HL-60 (cell line): ENCODE measurements around the gene MFAP3L.
A peak's percentile ranks its signal among the peaks of the same experiment; 100 is the strongest.

Experiments
- DNase-seq, 2 experiments: peaks; one replicate each; pipeline ENCODE4 v3.0.0-alpha.2; 2010 to 2020; ENCODE audit warnings: low read depth in 1 of 2, low spot score in 1 of 2
- H3K27ac ChIP-seq: fragments of 250-450 bp; sonication (Bioruptor Pico); replicated peaks from 2 replicates; pipeline ENCODE4 v1.5.1; 2020; ENCODE audit warnings: mild to moderate bottlenecking, moderate library complexity
- H3K27me3 ChIP-seq: fragments of 250-450 bp; sonication (Bioruptor Pico); 2 replicates; pipeline ENCODE4 v1.5.1; 2021; ENCODE audit warnings: mild to moderate bottlenecking, moderate library complexity; ENCODE audit not compliant: insufficient read depth, poor library complexity, severe bottlenecking
- H3K4me3 ChIP-seq: replicated peaks from 2 replicates; pipeline ENCODE4 v1.5.1; 2011; ENCODE audit warnings: mild to moderate bottlenecking, control low read depth, low read length; ENCODE audit not compliant: insufficient read depth
- CTCF ChIP-seq: IDR thresholded peaks from one replicate; pipeline ENCODE4 v1.5.1; 2011; ENCODE audit warnings: low read length, control low read depth, inconsistent platforms; ENCODE audit not compliant: insufficient read depth
- GABPA ChIP-seq: IDR thresholded peaks from 2 replicates; pipeline ENCODE4 v1.6.1; 2012; ENCODE audit warnings: low read depth
- POLR2AphosphoS5 ChIP-seq: IDR thresholded peaks from 2 replicates; pipeline ENCODE4 v1.6.1; 2012; ENCODE audit warnings: low read depth
- REST ChIP-seq: IDR thresholded peaks from 2 replicates; pipeline ENCODE4 v1.6.1; 2012; ENCODE audit warnings: low read depth; ENCODE audit not compliant: insufficient replicate concordance
- SPI1 ChIP-seq: IDR thresholded peaks from 2 replicates; pipeline ENCODE4 v1.6.1; 2012; ENCODE audit warnings: low read depth, mild to moderate bottlenecking, borderline replicate concordance

The MFAP3L gene

DNA sequence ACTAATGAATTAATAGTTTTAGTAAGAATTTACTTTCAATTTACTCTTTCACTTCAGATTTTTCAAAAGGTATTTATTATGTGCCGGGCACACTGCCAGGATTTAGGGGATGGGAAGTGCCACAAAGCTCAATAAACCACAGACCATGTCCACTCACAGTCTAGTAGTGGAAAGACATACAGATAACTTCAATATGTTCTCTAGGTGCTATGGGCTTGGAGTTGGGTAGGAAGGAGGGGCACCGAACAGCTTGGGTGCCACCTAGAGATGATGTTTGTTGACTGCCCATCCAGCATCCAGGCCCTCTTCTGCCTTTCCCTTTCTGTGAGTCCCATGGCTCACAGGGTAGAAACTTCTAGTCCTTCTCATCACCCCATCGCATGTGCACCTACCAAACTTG, 17.8 kb downstream of the MFAP3L start:
- Histone ChIP-seq H3K4me3 (no peak overlapping the region), H3K27me3 (no peaks in the 10 kb centered on the region), H3K27ac (no peak overlapping the region)
- DNase-seq: peak in 1 of 2 experiments; percentile 4
- TF ChIP-seq GABPA: no peak
- no peak for TF ChIP-seq POLR2AphosphoS5
- no peak for TF ChIP-seq CTCF

GRCh38 chr4:170007113-170007512, 19.1 kb downstream of the MFAP3L start:
- TF ChIP-seq POLR2AphosphoS5 (peak; percentile 61; the same call in 1 of the 2 replicates), GABPA (no peak)
- peak; percentile 20 to 66 for DNase-seq
- Histone ChIP-seq H3K27ac (no peak overlapping the region), H3K4me3 (no peak overlapping the region), H3K27me3 (no peaks in the 10 kb centered on the region)

DNA sequence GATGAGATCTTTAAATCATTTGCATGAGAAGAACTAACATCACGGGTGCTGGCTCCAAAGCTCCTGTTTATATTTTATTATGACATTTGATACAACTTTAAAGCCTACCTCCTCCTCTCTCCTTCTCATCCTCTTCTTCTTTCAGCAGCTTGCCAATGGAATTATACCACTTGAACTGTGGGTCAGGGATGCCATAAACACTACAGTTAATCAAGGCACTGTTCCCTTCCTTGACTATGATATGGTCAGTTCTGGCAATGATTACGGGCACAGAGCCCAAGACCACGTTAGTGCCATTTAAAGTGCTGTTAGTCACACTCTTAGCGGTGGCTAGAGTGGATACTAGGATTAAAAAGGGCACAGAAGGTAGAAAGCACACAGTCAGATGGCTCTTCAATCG, 20.7 kb downstream of the MFAP3L start:
- DNase-seq: no peak
- H3K4me3 ChIP-seq: no peak overlapping the region
- TF ChIP-seq POLR2AphosphoS5 (no peak), GABPA (no peak), SPI1 (no peak)
- H3K27ac ChIP-seq: no peak overlapping the region
- no peaks in the 10 kb centered on the region for H3K27me3 ChIP-seq

- DNase-seq: no peak
- TF ChIP-seq SPI1 (no peak), CTCF (no peak), GABPA (no peak)
- Histone ChIP-seq H3K27me3 (no peaks in the 10 kb centered on the region), H3K4me3 (no peak overlapping the region), H3K27ac (no peak overlapping the region)
Observed at GRCh38 chr4:170004651-170005295, 21.4 kb downstream of the MFAP3L start.

GRCh38 chr4:170003071-170004070, 22.8 kb downstream of the MFAP3L start:
- Histone ChIP-seq H3K27me3 (peaks cover 2% of the 10 kb centered on the region), H3K27ac (no peak overlapping the region), H3K4me3 (no peak overlapping the region)
- no peak for TF ChIP-seq REST
- TF ChIP-seq GABPA: no peak
- no peak for TF ChIP-seq POLR2AphosphoS5
- TF ChIP-seq CTCF: no peak
- no peak for TF ChIP-seq SPI1
- DNase-seq: no peak
